ENCODE measurements around the gene TRMT2A.
"Not testable (repeated sequence)": the region's sequence is repeated elsewhere in the genome, so short reads cannot be mapped to it uniquely, and the experiment has no call there.

The TRMT2A gene, protein sequence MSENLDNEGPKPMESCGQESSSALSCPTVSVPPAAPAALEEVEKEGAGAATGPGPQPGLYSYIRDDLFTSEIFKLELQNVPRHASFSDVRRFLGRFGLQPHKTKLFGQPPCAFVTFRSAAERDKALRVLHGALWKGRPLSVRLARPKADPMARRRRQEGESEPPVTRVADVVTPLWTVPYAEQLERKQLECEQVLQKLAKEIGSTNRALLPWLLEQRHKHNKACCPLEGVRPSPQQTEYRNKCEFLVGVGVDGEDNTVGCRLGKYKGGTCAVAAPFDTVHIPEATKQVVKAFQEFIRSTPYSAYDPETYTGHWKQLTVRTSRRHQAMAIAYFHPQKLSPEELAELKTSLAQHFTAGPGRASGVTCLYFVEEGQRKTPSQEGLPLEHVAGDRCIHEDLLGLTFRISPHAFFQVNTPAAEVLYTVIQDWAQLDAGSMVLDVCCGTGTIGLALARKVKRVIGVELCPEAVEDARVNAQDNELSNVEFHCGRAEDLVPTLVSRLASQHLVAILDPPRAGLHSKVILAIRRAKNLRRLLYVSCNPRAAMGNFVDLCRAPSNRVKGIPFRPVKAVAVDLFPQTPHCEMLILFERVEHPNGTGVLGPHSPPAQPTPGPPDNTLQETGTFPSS

DNA sequence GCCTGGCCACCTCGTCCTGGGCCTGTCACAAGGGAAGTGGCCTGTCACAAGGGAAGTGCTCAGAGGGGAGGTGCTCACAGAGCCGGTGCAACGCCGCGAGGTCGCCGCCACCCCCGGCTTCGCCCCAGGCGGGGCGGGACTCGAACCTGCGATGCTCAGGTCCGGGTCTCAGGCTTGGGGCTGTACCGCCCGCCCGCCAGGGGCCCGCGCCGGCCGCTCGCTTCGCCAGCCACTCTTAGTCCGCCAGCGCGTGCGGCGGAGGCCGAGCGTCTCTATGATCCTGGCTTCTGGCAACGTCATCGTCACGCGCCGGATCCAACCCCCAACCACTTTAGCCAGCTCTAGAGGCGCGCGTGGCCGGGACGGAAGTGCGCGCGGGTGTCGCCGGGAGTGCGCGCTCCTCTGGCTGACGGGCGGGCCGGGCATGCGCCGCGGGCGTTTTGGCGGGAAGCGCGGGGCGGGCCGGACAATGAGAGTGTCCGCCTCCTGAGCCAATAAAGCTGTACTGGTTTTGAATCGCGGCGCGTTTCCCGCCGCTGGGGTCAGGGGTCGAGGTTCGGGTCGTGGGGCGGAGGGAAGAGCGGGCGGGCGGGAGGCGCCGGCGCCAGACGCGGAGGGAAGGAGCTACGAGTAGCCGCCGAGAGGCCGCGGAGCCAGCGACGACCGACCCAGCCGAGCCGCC is at the start of gene TRMT2A:
TRMT2A (minus strand) TSS at position 276 of the 682 bp plus-strand sequence. CDS start 320 bp downstream, outside the sequence.
- Histone ChIP-seq H3K27me3 (ENCODE audit: control insufficient read depth in 2 of 2, insufficient read depth in 2 of 2, low read length in 2 of 2) (no peaks in the 10 kb centered on the region), H3K9ac (ENCODE audit: low read depth in 1 of 2, low read length in 2 of 2) (peak within 1 kb of the TSS; percentile 71 to 85), H3K27ac (ENCODE audit: low read depth in 2 of 2, low read length in 2 of 2) (peak within 1 kb of the TSS; percentile 70 to 78), H3K36me3 (ENCODE audit: control insufficient read depth in 2 of 2, insufficient read depth in 2 of 2, low read length in 2 of 2) (peaks cover 12 to 30% of the 10 kb centered on the region in 2 donors), H3K9me3 (ENCODE audit: control insufficient read depth in 2 of 2, low read length in 2 of 2) (no peaks in the 10 kb centered on the region), H3K4me1 (ENCODE audit: control insufficient read depth in 2 of 2, insufficient read depth in 2 of 2, low read length in 2 of 2) (peaks cover 11 to 23% of the 10 kb centered on the region in 2 donors), H3K4me3 (ENCODE audit: low read length in 2 of 2) (peak within 1 kb of the TSS; percentile 81 to 86)

DNA sequence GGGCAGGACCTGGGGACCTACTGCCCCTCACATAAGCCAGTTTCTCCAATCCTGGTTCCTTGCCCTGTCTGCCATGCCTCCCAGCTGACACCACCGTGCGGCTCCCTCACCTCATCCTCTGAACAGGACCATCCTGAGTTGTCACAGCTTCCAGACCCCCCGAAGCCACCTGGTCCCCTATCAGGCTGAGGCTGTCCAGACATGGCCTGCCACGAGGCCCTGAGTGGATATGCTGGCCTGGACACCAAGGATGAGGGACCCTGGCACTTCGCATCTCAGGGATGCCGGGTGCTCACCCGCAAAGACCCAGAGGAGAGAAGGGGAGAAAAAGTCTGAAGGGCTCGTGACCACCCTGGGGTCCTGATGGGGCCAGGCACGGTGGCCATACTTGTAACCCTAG is 49.7 kb upstream of the TRMT2A start:
- Histone ChIP-seq H3K27ac (ENCODE audit: low read depth in 2 of 2, low read length in 2 of 2) (no peak overlapping the region), H3K4me1 (ENCODE audit: control insufficient read depth in 2 of 2, insufficient read depth in 2 of 2, low read length in 2 of 2) (no peaks in the 10 kb centered on the region), H3K9ac (ENCODE audit: low read depth in 1 of 2, low read length in 2 of 2) (no peak overlapping the region), H3K9me3 (ENCODE audit: control insufficient read depth in 2 of 2, low read length in 2 of 2) (no peaks in the 10 kb centered on the region), H3K36me3 (ENCODE audit: control insufficient read depth in 2 of 2, insufficient read depth in 2 of 2, low read length in 2 of 2) (no peaks in the 10 kb centered on the region), H3K4me3 (ENCODE audit: low read length in 2 of 2) (no peak overlapping the region), H3K27me3 (ENCODE audit: control insufficient read depth in 2 of 2, insufficient read depth in 2 of 2, low read length in 2 of 2) (no peaks in the 10 kb centered on the region)

DNA sequence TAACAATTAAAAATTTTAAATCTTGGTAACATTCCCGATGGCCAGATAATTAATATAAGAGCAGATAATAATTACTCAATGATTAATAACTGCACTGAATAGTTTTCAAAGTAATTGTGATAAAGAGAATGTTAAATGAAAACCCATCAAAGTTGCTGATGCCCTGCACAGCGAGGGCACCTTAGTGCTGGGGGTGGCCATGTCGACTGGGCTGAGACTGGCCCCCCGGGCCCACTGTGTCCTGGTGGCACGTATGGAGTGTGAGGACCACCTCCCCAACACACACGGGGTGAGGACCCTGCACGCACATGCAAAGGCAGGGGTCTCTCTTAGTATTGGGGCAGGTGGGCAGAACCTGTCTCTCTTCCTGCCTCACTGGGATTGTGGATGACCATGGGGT is 48.9 kb upstream of the TRMT2A start:
- no peak overlapping the region for H3K4me3 ChIP-seq (ENCODE audit: low read length in 2 of 2)
- no peaks in the 10 kb centered on the region for H3K27me3 ChIP-seq (ENCODE audit: control insufficient read depth in 2 of 2, insufficient read depth in 2 of 2, low read length in 2 of 2)
- no peaks in the 10 kb centered on the region for H3K9me3 ChIP-seq (ENCODE audit: control insufficient read depth in 2 of 2, low read length in 2 of 2)
- H3K9ac ChIP-seq (ENCODE audit: low read depth in 1 of 2, low read length in 2 of 2): no peak overlapping the region
- no peaks in the 10 kb centered on the region for H3K36me3 ChIP-seq (ENCODE audit: control insufficient read depth in 2 of 2, insufficient read depth in 2 of 2, low read length in 2 of 2)
- no peaks in the 10 kb centered on the region for H3K4me1 ChIP-seq (ENCODE audit: control insufficient read depth in 2 of 2, insufficient read depth in 2 of 2, low read length in 2 of 2)
- H3K27ac ChIP-seq (ENCODE audit: low read depth in 2 of 2, low read length in 2 of 2): no peak overlapping the region

DNA sequence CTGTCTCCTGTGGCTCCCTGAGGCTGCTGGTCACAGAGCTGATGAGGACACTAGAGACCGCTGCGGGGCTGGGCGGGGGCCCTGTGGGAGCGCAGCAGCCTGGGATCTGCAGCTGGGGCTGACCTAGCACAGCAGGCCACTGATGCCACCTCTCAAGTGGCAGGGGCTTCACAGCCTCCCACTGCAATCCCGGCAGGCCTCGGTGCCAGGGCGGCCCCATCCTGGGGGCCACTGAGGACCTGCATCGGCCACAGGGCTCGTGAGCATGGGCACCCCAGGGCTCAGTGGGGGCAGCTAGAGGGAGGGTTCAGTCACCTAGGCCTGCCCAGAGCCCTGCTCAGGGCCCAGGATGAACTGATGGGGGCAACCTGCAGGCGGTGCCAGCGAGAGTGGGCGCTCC is 48.4 kb upstream of the TRMT2A start:
- no peak overlapping the region for H3K9ac ChIP-seq (ENCODE audit: low read depth in 1 of 2, low read length in 2 of 2)

DNA sequence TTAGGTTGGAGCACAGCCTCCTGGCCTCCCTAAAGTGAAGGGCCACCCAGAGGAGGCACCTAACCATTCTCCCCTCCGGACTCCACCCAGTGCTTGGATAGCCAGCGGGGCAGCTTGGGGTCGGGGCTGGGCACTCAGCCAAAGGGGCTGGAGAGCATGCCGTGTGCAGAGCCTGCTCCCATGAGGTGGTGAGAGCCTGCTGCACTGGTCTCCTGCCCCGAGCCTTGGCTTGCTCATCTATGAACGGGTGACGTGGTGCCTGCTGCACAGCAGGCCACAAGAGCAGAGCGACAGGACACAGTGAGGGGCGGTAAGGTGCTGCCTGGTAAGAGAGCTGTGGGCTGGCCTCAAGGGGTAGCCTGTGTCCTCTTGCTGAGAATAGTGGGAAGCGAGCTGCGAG is 47.8 kb upstream of the TRMT2A start:
- Histone ChIP-seq H3K27me3 (ENCODE audit: control insufficient read depth in 2 of 2, insufficient read depth in 2 of 2, low read length in 2 of 2) (no peaks in the 10 kb centered on the region), H3K9me3 (ENCODE audit: control insufficient read depth in 2 of 2, low read length in 2 of 2) (no peaks in the 10 kb centered on the region), H3K36me3 (ENCODE audit: control insufficient read depth in 2 of 2, insufficient read depth in 2 of 2, low read length in 2 of 2) (no peaks in the 10 kb centered on the region), H3K27ac (ENCODE audit: low read depth in 2 of 2, low read length in 2 of 2) (no peak overlapping the region), H3K9ac (ENCODE audit: low read depth in 1 of 2, low read length in 2 of 2) (no peak overlapping the region), H3K4me3 (ENCODE audit: low read length in 2 of 2) (no peak overlapping the region), H3K4me1 (ENCODE audit: control insufficient read depth in 2 of 2, insufficient read depth in 2 of 2, low read length in 2 of 2) (no peaks in the 10 kb centered on the region)

More for the DNA sequence above, 48.4 kb upstream of the TRMT2A start:
- Histone ChIP-seq H3K27me3 (ENCODE audit: control insufficient read depth in 2 of 2, insufficient read depth in 2 of 2, low read length in 2 of 2) (no peaks in the 10 kb centered on the region), H3K36me3 (ENCODE audit: control insufficient read depth in 2 of 2, insufficient read depth in 2 of 2, low read length in 2 of 2) (no peaks in the 10 kb centered on the region), H3K27ac (ENCODE audit: low read depth in 2 of 2, low read length in 2 of 2) (no peak overlapping the region), H3K9me3 (ENCODE audit: control insufficient read depth in 2 of 2, low read length in 2 of 2) (no peaks in the 10 kb centered on the region), H3K4me1 (ENCODE audit: control insufficient read depth in 2 of 2, insufficient read depth in 2 of 2, low read length in 2 of 2) (no peaks in the 10 kb centered on the region), H3K4me3 (ENCODE audit: low read length in 2 of 2) (no peak overlapping the region)

DNA sequence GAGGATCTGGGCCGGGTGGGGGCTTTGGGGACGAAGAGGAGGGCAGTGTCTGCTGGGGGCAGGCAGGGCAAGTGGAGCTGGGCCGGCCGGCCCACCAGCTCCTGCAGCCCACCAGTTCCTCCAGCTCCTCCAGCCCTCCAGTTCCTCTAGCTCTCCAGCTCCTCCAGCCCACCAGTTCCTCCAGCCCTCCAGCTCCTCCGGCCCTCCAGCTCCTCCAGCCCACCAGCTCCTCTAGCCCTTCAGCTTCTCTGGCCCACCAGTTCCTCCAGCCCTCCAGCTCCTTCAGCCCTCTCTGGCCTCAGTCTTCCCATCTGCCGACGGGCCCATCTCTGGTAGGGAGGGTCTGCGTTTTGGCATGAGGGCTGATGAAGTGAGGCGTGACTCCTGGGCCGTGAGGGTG is 43.0 kb upstream of the TRMT2A start:
- no peaks in the 10 kb centered on the region for H3K27me3 ChIP-seq (ENCODE audit: control insufficient read depth in 2 of 2, insufficient read depth in 2 of 2, low read length in 2 of 2)
- H3K4me3 ChIP-seq (ENCODE audit: low read length in 2 of 2): no peak overlapping the region
- H3K36me3 ChIP-seq (ENCODE audit: control insufficient read depth in 2 of 2, insufficient read depth in 2 of 2, low read length in 2 of 2): no peaks in the 10 kb centered on the region
- no peaks in the 10 kb centered on the region for H3K4me1 ChIP-seq (ENCODE audit: control insufficient read depth in 2 of 2, insufficient read depth in 2 of 2, low read length in 2 of 2)
- H3K9me3 ChIP-seq (ENCODE audit: control insufficient read depth in 2 of 2, low read length in 2 of 2): no peaks in the 10 kb centered on the region
- no peak overlapping the region for H3K9ac ChIP-seq (ENCODE audit: low read depth in 1 of 2, low read length in 2 of 2)
- H3K27ac ChIP-seq (ENCODE audit: low read depth in 2 of 2, low read length in 2 of 2): no peak overlapping the region

DNA sequence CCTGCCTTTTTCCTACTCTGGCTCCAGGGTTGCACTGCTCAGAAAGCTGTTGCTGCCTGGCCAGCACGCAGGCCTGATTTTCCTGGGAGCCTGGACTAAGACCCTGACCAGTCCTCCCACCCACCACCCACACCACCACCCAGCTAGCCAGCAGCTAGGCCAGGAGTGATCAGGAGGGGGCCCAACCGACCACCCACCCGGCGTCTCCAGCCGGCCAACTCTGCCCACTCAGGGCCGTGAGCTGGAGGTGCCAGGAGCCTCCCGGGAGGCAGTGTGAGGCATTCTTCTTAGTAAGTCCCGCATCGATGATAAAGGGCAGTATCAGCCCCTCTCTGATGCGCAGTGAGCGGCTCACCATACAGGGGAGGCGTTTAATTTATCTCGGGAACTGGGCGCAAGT is 42.5 kb upstream of the TRMT2A start:
- not testable (repeated sequence) for H3K9ac ChIP-seq (ENCODE audit: low read depth in 1 of 2, low read length in 2 of 2); H3K4me3 ChIP-seq (ENCODE audit: low read length in 2 of 2); H3K4me1 ChIP-seq (ENCODE audit: control insufficient read depth in 2 of 2, insufficient read depth in 2 of 2, low read length in 2 of 2); H3K36me3 ChIP-seq (ENCODE audit: control insufficient read depth in 2 of 2, insufficient read depth in 2 of 2, low read length in 2 of 2); H3K27me3 ChIP-seq (ENCODE audit: control insufficient read depth in 2 of 2, insufficient read depth in 2 of 2, low read length in 2 of 2); H3K9me3 ChIP-seq (ENCODE audit: control insufficient read depth in 2 of 2, low read length in 2 of 2); H3K27ac ChIP-seq (ENCODE audit: low read depth in 2 of 2, low read length in 2 of 2)

DNA sequence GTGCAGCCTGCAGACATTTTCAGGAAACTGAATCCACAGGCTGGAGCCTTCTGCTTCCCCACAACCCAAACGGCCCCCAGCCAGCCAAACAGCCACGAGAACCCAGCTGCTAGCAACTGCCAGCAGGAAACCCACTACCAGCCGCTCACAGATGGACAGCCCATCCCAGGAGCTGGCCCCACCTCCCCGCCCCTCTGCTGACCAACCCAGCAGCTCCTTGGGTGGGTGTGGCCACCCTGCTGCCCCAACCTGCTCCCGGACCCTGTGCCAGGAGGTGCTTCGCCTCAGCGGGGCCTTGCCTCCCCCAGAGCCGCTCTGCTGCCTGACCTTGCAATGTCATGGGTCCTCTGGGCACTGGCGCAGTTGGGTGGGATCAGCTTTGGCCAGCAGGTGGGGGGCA is 42.0 kb upstream of the TRMT2A start:
- Histone ChIP-seq H3K36me3 (ENCODE audit: control insufficient read depth in 2 of 2, insufficient read depth in 2 of 2, low read length in 2 of 2) (no peaks in the 10 kb centered on the region), H3K4me1 (ENCODE audit: control insufficient read depth in 2 of 2, insufficient read depth in 2 of 2, low read length in 2 of 2) (no peaks in the 10 kb centered on the region), H3K27ac (ENCODE audit: low read depth in 2 of 2, low read length in 2 of 2) (no peak overlapping the region), H3K27me3 (ENCODE audit: control insufficient read depth in 2 of 2, insufficient read depth in 2 of 2, low read length in 2 of 2) (peaks cover 0 to 2% of the 10 kb centered on the region in 2 donors), H3K9me3 (ENCODE audit: control insufficient read depth in 2 of 2, low read length in 2 of 2) (no peaks in the 10 kb centered on the region), H3K9ac (ENCODE audit: low read depth in 1 of 2, low read length in 2 of 2) (no peak overlapping the region), H3K4me3 (ENCODE audit: low read length in 2 of 2) (no peak overlapping the region)

DNA sequence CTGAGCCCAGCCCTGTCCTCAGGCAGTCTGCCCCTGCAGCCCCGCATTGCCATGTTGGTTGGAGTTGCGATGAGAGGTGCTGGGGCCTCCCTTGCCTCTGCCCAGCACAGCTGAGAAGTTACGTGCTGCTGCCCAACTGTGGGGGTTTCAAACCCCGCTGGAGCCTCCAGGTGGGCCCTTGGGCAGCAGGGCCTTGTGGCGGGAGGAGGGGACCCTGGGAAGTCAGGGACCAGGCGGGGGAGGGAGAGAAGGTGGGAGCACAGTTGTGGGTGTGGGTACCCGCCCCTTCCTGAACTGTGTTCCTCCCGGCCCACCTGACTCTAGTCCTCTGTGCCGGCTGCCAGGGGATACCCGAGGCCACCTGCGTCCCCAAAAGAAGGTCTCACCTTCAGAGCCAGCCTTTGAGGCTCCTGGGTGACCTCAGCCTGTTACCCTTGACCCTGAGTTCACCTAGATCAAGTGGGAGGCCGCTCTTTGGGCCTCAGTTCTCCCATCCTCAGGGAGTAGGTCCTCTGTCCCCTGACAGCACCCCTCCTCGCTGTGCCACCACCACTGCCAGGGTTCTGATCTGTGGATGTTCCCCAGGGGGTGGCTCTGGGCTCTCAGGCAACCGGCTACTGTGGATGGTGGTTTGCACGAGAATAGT is 41.5 kb upstream of the TRMT2A start:
- Histone ChIP-seq H3K27ac (ENCODE audit: low read depth in 2 of 2, low read length in 2 of 2) (no peak overlapping the region), H3K9ac (ENCODE audit: low read depth in 1 of 2, low read length in 2 of 2) (no peak overlapping the region), H3K4me3 (ENCODE audit: low read length in 2 of 2) (no peak overlapping the region), H3K4me1 (ENCODE audit: control insufficient read depth in 2 of 2, insufficient read depth in 2 of 2, low read length in 2 of 2) (no peaks in the 10 kb centered on the region), H3K36me3 (ENCODE audit: control insufficient read depth in 2 of 2, insufficient read depth in 2 of 2, low read length in 2 of 2) (no peaks in the 10 kb centered on the region), H3K9me3 (ENCODE audit: control insufficient read depth in 2 of 2, low read length in 2 of 2) (no peaks in the 10 kb centered on the region), H3K27me3 (ENCODE audit: control insufficient read depth in 2 of 2, insufficient read depth in 2 of 2, low read length in 2 of 2) (peaks cover 0 to 2% of the 10 kb centered on the region in 2 donors)

Data from mucosa of rectum (tissue), 2 donors.